Measurements from ENCODE around the gene TDRD12. TPM values are rescaled to one million over a fixed set of nuclear protein-coding genes. Genes with fewer than 3 reads are reported as not detected.
"Not testable (repeated sequence)": the region's sequence is repeated elsewhere in the genome, so short reads cannot be mapped to it uniquely, and the experiment has no call there.

The TDRD12 gene
- total and polyA plus RNA-seq, 2 donors (not counting 1 experiment from before 2014, with no cell fraction given): 0.17 TPM; not detected in 1

- no peak overlapping the region for H3K4me3 ChIP-seq (replicated peaks in 1 of 4; ENCODE audit: control extremely low read depth in 1 of 4, insufficient read depth in 1 of 4, low read depth in 3 of 4, low read length in 4 of 4)
- no peak overlapping the region for H2AFZ ChIP-seq (ENCODE audit: low read length)
- H3K9ac ChIP-seq (ENCODE audit: insufficient read depth, low read length): no peak overlapping the region
- TF ChIP-seq EZH2 (IDR thresholded peaks at IDR 0.05; ENCODE audit: low read length, missing control alignments): no peak
- H3K4me2 ChIP-seq (ENCODE audit: extremely low read depth, insufficient read depth, low read length): no peak overlapping the region
- H3K36me3 ChIP-seq (ENCODE audit: control insufficient read depth, insufficient read depth, low read length): no peaks in the 10 kb centered on the region
- H3K79me2 ChIP-seq (ENCODE audit: control insufficient read depth, insufficient read depth, low read length): no peaks in the 10 kb centered on the region
- no peaks in the 10 kb centered on the region for H3K27me3 ChIP-seq (ENCODE audit: control insufficient read depth, insufficient read depth, low read length)
- no peak for DNase-seq (ENCODE audit: low read depth in 2 of 2)
- H4K20me1 ChIP-seq (ENCODE audit: control insufficient read depth, extremely low read depth, insufficient read depth, low read length): no peaks in the 10 kb centered on the region
- no peak overlapping the region for H3K27ac ChIP-seq (ENCODE audit: insufficient read depth, low read length)
- H3K4me1 ChIP-seq (ENCODE audit: control insufficient read depth, extremely low read depth, insufficient read depth, low read length): no peaks in the 10 kb centered on the region
- no peaks in the 10 kb centered on the region for H3K9me3 ChIP-seq (ENCODE audit: control insufficient read depth, insufficient read depth, low read depth, low read length)
These were observed 31.0 kb downstream of the TDRD12 start for GRCh38 chr19:32750441-32751055.

- H2AFZ ChIP-seq (ENCODE audit: low read length): no peak overlapping the region
- no peaks in the 10 kb centered on the region for H3K9me3 ChIP-seq (ENCODE audit: control insufficient read depth, insufficient read depth, low read depth, low read length)
- no peaks in the 10 kb centered on the region for H3K79me2 ChIP-seq (ENCODE audit: control insufficient read depth, insufficient read depth, low read length)
- no peak overlapping the region for H3K4me2 ChIP-seq (ENCODE audit: extremely low read depth, insufficient read depth, low read length)
- H3K4me1 ChIP-seq (ENCODE audit: control insufficient read depth, extremely low read depth, insufficient read depth, low read length): no peaks in the 10 kb centered on the region
- TF ChIP-seq CTCF (conservative IDR thresholded peaks at IDR 0.05 in 1 of 2, IDR thresholded peaks at IDR 0.05 in 1 of 2; ENCODE audit: low read depth in 1 of 2, low read length in 2 of 2): no peak
- TF ChIP-seq EZH2 (IDR thresholded peaks at IDR 0.05; ENCODE audit: low read length, missing control alignments): no peak
- H4K20me1 ChIP-seq (ENCODE audit: control insufficient read depth, extremely low read depth, insufficient read depth, low read length): no peaks in the 10 kb centered on the region
- no peak for DNase-seq (ENCODE audit: low read depth in 2 of 2)
- H3K27me3 ChIP-seq (ENCODE audit: control insufficient read depth, insufficient read depth, low read length): no peaks in the 10 kb centered on the region
- no peaks in the 10 kb centered on the region for H3K36me3 ChIP-seq (ENCODE audit: control insufficient read depth, insufficient read depth, low read length)
- no peak overlapping the region for H3K9ac ChIP-seq (ENCODE audit: insufficient read depth, low read length)
- H3K27ac ChIP-seq (ENCODE audit: insufficient read depth, low read length): no peak overlapping the region
- no peak overlapping the region for H3K4me3 ChIP-seq (replicated peaks in 1 of 4; ENCODE audit: control extremely low read depth in 1 of 4, insufficient read depth in 1 of 4, low read depth in 3 of 4, low read length in 4 of 4)
These were observed 31.5 kb downstream of the TDRD12 start for GRCh38 chr19:32751066-32751465.

GRCh38 chr19:32757189-32757588 lies 37.6 kb downstream of the TDRD12 start:
- no peak overlapping the region for H3K4me3 ChIP-seq (replicated peaks in 1 of 4; ENCODE audit: control extremely low read depth in 1 of 4, insufficient read depth in 1 of 4, low read depth in 3 of 4, low read length in 4 of 4)
- no peak for DNase-seq (ENCODE audit: low read depth in 2 of 2)
- H3K4me1 ChIP-seq (ENCODE audit: control insufficient read depth, extremely low read depth, insufficient read depth, low read length): no peaks in the 10 kb centered on the region
- no peak overlapping the region for H3K4me2 ChIP-seq (ENCODE audit: extremely low read depth, insufficient read depth, low read length)
- no peaks in the 10 kb centered on the region for H3K36me3 ChIP-seq (ENCODE audit: control insufficient read depth, insufficient read depth, low read length)
- H3K27me3 ChIP-seq (ENCODE audit: control insufficient read depth, insufficient read depth, low read length): no peaks in the 10 kb centered on the region
- no peaks in the 10 kb centered on the region for H4K20me1 ChIP-seq (ENCODE audit: control insufficient read depth, extremely low read depth, insufficient read depth, low read length)
- no peaks in the 10 kb centered on the region for H3K79me2 ChIP-seq (ENCODE audit: control insufficient read depth, insufficient read depth, low read length)
- TF ChIP-seq CTCF (conservative IDR thresholded peaks at IDR 0.05 in 1 of 2, IDR thresholded peaks at IDR 0.05 in 1 of 2; ENCODE audit: low read depth in 1 of 2, low read length in 2 of 2): no peak
- TF ChIP-seq EZH2 (IDR thresholded peaks at IDR 0.05; ENCODE audit: low read length, missing control alignments): no peak
- H2AFZ ChIP-seq (ENCODE audit: low read length): no peak overlapping the region
- H3K9ac ChIP-seq (ENCODE audit: insufficient read depth, low read length): no peak overlapping the region
- H3K9me3 ChIP-seq (ENCODE audit: control insufficient read depth, insufficient read depth, low read depth, low read length): no peaks in the 10 kb centered on the region
- H3K27ac ChIP-seq (ENCODE audit: insufficient read depth, low read length): no peak overlapping the region

DNA sequence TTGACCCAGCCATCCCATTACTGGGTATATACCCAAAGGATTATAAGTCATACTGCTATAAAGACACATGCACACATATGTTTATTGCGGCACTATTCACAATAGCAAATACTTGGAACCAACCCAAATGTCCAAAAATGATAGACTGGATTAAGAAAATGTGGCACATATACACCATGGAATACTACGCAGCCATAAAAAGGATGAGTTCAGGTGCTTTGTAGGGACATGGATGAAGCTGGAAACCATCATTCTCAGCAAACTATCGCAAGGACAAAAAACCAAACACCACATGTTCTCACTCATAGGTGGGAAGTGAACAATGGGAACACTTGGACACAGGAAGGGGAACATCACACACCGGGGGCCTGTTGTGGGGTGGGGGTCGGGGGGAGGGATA lies 45.8 kb downstream of the TDRD12 start:
- not testable (repeated sequence) for H3K27ac ChIP-seq (ENCODE audit: insufficient read depth, low read length); H3K9ac ChIP-seq (ENCODE audit: insufficient read depth, low read length); DNase-seq (ENCODE audit: low read depth in 2 of 2); H3K9me3 ChIP-seq (ENCODE audit: control insufficient read depth, insufficient read depth, low read depth, low read length); H4K20me1 ChIP-seq (ENCODE audit: control insufficient read depth, extremely low read depth, insufficient read depth, low read length); H3K79me2 ChIP-seq (ENCODE audit: control insufficient read depth, insufficient read depth, low read length); H3K4me3 ChIP-seq (replicated peaks in 1 of 4; ENCODE audit: control extremely low read depth in 1 of 4, insufficient read depth in 1 of 4, low read depth in 3 of 4, low read length in 4 of 4); H3K27me3 ChIP-seq (ENCODE audit: control insufficient read depth, insufficient read depth, low read length); H3K36me3 ChIP-seq (ENCODE audit: control insufficient read depth, insufficient read depth, low read length); H3K4me1 ChIP-seq (ENCODE audit: control insufficient read depth, extremely low read depth, insufficient read depth, low read length); H2AFZ ChIP-seq (ENCODE audit: low read length); H3K4me2 ChIP-seq (ENCODE audit: extremely low read depth, insufficient read depth, low read length)

Data from fibroblast of lung (primary cell).